GM21381 (cell line): Measurements from ENCODE around the gene MRAP.
"Not testable (repeated sequence)": the region's sequence is repeated elsewhere in the genome, so short reads cannot be mapped to it uniquely, and the experiment has no call there.

ENCODE experiments used
- ATAC-seq: cut with Tn5 transposase; IDR thresholded peaks from one replicate; pipeline ENCODE4 v1.9.1; 2021; ENCODE audit warnings: mild to moderate bottlenecking, moderate library complexity; ENCODE audit not compliant: unreplicated experiment

The MRAP gene

DNA sequence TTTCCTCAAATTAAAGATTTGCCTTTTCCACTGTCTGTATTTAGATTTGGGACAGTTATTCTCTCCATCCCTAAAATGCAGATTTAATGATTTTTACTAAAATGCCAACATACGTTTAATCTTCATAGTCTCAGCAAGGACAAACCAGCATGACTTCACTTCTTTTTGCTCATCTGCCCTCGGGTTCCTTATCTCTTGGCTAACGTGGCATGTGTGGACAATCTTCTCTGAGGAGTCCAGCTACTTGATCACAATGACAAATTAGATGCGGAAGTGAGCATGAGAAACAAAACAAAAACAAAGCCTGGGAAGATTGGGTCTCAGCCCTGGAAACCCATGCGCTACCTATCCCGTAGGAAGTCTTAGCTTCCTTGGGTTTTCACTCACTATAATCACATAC lies 1.0 kb downstream of the MRAP start:
- ATAC-seq: no peak

DNA sequence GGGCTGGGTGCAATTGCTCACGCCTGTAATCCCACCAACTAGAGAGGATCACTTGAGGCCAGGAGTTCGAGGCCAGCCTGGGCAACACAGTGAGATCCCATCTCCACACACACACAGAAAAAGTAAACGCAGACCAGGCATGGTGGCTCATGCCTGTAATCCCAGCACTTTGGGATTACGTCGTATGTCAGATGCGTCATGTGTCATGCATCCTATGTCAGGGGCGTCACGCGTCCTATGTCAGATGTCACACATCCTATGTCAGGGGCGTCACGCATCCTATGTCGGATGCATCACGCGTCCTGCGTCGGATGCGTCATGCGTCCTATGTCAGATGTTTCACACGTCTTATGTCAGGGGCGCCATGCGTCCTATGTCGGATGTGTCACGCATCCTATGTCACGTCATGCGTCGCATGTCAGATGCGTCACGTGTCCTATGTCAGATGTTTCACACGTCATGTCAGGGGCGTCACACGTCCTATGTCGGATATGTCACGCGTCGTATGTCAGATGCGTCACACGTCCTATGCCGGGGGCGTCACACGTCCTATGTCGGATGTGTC lies 1.5 kb downstream of the MRAP start:
- no peak for ATAC-seq

DNA sequence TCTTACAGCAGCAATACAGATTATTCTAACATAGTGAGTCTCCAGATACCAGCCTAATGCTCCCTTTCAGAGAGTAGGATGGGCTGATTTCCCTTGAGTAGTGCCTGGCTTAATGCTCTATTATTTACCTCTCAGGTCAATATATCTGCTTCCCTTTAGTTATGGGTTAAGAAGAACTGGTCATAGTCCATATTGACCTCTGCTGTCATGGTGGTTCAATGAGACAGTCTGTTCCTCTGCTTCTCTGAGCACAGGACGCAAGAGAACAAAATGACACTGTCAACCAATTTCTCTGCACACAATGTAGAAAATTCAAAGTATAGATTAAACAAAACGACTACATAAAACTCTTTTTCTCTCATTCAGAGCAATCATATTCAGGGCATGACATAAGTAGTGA lies 2.9 kb downstream of the MRAP start:
- no peak for ATAC-seq

DNA sequence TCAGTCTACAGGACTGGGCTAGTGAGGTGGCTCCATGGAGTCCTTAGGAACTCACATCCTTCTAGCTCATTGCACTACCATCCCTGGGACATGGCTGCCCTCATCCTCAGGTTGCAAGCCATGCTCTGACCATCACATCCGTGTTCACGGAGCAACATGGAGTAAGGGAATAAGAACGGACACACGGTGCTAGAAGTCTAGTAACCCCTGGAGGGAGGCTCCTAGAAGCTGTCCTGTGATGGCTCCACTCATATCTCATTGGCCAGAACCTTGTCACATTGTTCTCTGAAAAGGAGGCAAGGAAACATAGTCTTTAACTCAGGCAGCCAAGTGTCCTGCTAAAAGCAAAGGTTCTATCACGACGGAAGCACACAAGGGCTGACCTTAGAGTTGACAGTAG lies 3.9 kb downstream of the MRAP start:
- ATAC-seq: no peak

DNA sequence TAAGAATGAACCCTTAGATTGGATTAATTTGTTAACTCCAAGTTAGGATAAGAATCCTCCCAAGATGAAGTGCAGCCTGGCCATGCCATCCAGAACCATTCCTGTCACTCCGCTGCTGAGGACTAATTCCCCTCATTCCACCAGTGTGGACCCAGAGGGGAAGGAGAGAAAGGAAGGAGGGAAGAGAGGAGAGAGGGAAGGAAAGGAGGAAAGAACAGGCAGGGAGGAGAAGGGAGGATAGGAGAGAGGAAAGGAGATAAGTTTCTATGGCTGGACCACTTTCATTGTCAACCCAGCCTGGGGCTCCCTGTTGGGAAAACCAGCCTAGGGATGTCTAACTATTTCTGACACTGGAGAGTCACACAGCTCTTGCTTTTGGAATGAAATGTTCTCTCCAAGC lies 4.7 kb downstream of the MRAP start:
- ATAC-seq: no peak

DNA sequence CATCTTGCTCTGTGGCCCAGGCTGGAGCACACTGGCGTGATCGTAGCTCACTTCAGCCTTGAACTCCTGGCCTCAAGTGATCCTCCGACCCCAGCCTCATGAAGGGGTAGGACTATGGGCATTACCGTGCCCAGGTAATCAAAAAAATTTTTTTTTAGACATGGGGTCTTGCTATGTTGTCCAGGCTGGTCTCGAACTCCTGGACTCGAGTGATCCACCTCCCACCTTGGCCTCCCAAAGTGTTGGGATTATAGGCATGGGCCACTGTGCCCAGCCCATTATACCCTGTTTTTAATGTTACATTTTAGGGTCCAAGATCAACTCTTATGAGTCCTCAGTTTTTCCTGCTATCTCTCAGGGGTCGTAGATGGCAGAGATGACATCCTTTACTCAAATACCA lies 6.3 kb downstream of the MRAP start:
- ATAC-seq: no peak

DNA sequence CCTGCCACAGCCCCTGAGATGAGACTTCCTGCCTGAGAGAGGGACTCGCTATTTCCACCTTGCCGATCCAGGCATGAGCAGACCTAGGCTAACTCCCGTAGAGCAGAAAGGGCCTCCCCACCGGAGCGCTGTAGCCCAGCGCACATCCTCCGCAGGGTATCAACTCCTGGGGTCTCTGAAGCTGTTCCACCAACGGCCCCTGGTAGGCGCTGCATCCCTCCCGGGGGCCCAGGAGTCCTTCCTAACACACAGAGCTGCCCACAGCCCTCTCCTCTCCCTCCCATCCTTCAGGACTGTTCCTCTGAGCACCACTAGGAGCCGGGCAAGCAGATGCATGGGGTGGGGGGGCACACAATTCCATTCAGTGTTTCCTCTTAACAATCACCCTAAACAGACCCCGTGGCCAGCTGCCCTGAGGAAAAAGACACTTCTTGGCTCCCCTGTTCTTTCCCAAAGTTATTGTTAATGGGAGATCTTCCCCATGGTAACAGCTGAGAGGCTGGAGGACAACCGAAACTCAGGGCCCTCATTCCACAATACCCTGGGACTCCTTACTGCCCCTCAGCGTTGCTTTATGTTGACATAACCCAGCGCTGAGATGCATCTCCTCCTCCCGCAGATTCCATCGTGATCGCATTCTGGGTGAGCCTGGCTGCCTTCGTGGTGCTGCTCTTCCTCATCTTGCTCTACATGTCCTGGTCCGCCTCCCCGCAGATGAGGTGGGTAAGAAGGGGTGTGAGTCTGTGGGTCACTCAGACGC lies 7.5 kb downstream of the MRAP start:
- ATAC-seq: no peak

DNA sequence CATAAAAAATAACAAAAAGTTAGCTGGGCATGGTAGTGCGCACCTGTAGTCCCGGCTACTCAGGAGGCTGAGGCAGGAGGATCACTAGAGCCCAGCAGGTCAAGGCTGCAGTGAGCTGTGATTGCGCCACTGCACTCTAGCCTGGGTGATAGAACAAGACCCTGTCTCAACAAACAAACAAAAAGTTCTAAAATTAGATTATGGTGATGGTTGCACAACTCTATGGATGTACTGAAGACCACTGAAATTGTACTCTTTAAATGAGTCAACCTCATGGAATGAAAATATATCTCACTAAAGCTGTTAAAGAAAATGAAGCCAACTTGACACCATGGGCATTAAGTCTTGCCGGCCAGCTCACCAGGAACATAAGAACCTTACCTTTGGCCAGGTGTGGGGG lies 9.1 kb downstream of the MRAP start:
- no peak for ATAC-seq

DNA sequence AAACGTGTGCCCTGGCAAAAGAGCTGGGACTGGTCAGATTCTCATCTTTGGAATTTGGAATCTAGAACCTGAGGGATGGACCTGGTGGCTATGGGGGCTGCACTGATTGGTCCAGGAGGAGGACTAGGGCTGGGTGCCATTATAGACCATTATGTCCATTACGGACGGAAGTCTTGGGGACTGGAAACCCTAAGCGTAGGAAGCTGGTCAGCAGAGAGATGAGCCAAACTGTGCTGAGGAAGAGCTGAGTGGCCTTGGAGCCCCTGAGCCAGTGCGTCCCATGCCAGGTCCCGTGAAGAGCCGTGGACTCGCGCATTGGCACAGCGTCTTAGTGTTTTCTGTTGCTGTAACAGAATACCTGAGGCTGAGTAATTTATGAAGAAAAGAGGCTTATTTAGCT lies 10.0 kb downstream of the MRAP start:
- ATAC-seq: no peak

DNA sequence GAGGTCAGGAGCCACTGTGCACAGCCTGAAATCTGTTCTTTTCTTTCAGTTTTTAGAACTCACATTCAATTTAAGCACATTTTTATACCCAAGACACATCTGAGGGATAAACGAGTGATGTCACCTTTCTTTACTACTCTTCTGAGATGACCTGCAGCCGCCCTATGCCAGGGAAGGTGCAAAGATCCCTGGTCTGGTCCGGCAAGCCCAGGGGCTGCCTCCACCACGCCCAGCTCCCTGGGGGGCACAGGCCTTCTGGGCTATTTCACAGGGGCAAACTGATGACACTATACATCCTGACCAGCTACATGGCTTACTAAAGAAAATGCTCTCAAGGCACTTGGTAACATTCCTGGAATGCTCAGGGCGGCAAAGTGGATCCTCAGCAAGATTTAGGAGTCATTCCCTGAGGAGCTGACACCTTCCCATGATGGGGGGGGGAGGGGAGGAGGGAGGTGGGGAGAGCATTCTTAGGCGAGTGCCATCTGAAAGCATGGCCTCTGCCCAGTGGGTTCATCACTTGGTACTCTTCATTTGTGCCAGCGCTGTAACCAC lies 11.3 kb downstream of the MRAP start:
- ATAC-seq: no peak

DNA sequence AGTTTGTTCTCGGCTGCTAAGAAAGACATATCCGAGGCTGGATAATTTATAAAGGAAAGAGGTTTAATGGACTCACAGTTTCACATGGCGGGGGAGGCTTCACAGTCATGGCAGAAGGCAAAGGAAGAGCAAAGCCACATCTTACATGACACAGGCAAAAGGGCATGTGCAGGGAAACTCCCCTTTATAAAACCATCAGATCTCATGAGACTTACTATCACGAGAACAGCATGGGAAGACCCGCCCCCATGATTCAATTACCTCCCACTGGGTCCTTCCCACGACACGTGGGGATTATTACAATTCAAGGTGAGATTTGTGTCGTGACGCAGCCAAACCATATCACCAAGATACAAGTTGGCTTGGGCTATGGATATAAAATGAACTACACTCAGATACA lies 12.3 kb downstream of the MRAP start:
- not testable (repeated sequence) for ATAC-seq

DNA sequence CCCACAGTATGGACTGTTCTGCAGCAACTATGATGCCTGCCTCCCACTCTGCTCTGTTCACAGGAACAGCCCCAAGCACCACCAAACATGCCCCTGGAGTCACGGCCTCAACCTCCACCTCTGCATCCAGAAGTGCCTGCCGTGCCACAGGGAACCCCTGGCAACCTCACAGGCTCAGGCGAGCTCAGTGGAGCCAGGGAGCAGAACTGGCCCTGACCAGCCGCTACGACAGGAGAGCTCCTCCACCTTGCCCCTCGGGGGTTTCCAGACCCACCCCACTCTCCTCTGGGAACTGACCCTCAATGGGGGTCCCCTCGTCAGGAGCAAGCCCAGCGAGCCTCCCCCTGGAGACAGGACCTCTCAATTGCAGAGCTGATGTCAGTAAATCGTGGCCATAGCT lies 13.0 kb downstream of the MRAP start:
- ATAC-seq: no peak

DNA sequence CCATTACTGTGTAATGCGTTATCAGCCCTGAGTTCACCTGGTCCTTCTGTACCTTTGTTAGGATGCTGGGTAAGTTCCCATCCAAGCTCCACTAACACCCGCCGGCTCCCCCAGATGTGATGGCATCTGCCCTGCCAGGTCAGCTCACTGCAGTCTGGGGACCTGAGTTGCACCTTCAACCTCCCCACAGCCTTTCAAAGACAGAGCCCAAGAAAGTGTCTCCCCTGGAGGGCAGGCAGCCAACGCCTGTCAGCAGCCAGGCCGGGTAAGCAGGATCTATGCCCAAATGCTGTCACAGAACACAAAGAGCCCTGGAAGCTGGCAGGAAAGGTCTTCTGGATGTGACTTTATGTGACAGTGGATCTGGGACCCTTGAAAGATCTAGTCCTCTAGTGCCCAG lies 13.7 kb downstream of the MRAP start:
- ATAC-seq: no peak

DNA sequence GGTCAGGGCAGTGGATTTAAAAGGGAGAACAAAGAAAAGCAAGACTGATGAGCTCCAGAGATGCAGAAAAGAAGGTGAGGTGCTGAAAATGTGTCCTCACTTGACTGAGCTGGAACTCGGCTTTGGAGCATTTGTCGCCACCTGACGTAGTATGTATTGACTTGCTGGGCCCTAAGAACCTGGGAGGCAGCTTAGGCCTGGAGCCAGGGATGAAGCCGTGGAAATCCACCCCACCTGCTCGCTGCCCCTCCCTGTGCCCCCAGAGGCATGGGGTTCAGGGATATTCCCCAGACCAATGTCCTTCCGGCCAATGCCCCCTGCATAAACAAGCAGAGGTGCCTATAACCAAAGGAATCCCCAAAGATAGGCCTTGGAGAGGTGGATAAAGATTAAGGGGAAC lies 14.3 kb downstream of the MRAP start:
- no peak for ATAC-seq

DNA sequence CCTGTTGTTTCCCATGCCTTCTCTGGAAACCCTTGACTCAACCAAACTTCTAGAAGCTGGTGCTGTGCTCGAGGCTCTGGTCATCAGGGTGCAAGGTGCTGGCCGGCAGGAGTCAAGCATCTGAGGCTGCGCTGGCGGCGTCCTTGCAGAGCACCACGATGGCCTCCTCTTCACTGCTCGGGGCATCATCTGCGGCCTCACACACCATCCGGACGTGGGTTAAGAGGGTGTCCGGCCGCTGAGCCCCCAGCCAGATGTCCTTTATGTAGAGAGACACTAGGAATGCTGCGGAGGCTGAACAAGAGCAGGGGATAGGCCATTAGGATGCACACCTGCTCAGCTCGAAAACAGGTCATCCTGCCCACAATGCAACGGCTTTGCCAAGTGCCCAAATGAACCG lies 16.2 kb downstream of the MRAP start:
- ATAC-seq: no peak

DNA sequence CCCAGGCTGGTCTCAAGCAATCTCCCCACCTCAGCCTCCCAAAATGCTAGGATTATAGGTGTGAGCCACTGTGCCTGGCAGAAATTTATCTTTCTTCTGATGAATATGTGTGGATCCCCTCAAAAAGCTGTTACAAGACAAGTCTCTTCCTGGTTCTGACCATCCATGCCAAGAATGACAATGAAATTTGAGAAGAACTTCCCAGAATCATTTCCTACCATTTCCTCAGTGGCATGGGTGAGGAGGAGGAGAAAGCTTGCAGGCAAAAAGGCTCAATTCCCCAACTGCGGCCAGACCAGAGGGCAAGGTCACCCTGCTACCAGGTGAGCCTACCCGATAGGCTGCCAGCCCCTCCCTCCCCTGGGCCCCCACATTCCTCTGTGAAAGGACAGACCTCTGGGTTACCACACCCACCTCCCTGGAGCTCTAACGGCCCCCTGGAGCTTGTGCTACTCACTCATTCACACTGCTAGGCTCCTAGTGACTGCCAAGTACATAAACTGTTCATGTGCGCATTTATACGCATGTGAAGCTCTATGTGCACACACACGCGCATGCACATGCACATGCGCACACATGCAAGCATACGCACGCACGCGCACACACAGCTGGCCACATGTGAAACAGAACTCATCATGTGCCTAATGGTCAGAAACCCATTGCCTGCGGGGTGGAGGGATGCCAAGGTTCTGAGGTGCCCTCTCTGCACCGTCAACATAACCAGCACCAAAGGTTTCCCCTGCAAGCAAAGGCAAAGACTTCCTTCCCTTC lies 17.0 kb downstream of the MRAP start:
- no peak for ATAC-seq

DNA sequence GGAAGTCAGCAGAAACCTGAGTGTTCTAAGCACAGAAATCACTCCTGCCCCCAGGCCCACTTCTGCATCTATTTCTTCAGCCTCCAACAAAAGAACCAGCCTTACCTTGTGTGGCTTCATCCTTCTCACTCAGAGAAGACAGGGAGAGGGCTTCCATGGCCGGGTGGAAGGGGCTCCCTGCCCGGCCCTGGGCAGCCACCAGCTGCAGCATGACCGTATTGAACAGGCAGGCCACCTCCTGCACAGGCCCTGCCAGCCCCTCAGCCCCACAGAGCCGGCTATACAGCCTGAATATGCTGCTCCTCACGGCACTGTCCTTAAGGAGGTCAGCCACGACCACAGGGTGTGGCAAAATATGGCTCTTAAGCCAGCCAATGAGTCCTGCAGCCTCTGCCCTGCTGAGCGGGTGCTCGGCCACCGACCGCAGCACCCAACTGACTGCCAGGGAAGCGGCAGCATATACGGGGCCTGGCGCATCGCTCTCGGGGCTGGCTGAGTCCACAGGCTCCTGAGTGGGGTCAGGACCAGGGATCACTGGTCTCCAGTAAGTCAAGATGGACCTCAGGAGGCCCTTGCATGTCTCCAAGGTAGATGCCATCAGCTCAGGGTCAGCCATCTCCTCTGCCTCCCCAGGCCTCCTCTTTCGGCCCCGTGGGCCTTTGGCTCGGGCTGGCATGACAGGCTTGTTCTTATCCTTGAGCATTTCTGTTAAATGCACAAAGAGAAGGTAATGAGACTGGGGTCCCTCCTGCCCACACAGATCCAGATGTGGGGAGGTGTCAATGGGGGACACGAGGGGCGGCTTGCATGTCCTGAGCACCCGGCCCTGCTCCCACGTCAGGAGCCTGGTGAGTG lies 17.9 kb downstream of the MRAP start:
- no peak for ATAC-seq

DNA sequence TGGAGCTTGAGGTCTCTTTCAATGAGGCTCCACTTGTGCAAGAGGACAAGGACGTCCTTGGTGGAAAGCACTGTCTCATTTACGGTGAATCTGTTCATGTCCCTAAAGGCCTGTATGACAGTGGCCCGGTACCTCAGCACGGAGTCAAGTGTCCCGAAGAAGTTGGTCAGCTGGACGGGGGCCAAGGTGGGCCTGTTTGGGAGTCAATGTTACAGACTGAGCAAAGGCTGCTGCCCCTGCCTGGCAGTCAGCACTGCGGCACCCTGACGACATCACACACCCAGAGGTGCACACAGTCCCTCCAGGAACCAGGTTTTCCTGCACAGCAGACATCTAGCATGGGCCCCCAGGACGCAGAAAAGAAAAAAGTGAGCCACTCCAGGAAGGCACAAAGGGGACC lies 19.1 kb downstream of the MRAP start:
- no peak for ATAC-seq

DNA sequence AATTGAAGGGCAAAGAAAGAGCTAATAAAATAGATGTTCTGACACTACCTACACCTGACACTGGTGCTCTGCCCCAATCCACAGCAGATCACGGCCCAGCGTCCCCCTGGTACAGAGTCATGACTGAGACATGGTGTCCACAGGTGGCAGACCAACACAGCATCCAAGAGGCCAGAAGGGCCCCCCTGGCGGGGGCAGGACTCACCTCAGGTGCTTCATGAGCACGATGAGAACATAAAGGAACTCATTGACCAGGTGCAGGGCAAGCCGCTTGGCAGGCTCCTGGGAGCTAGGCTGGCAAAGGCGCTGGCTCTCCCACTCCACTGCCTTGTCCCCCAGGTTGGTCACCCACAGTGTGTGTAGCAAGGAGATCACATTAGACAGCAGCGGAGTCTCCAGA lies 20.4 kb downstream of the MRAP start:
- ATAC-seq: no peak

DNA sequence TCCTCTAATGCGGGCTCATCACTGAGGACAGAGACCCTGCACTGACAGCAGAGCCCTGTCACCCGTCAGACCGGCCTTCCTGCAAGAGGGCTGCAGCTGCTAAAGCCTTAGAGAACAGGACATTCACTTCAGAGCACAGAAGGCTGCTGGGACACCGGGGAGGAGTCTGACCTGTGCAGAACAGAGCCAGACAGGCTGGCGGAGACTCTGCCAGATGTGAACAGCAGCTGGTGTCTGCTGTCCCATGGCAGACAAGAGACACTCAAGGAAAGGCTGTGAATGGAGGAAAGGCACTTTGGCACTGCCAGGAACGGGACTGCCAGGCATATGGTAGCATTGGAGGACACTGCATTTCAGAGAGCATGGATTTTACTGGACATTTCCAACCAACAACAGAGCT lies 21.4 kb downstream of the MRAP start:
- ATAC-seq: no peak

DNA sequence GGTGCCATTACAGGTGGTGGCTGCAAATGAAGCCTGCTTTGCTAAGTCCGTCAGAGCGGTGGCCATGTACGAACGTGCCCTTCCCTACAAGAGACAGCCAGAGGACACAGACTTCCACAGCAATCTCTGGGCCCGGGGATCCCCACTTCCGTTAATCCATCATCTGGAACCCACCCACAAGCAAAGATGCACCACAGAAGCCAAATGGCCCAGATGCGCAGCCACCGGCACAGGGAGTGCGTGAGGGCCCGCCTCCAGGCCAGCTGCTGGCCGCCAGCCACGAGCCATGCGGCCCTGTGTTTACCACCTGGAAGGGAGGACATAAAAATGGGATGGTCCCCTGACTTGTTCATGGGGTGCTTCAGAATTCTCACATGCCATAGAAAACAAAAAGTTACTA lies 22.1 kb downstream of the MRAP start:
- no peak for ATAC-seq
